GM10266 (cell line): Measurements from ENCODE around the gene AFF1.
A peak's percentile ranks its signal among the peaks of the same experiment; 100 is the strongest.

Source experiments
- DNase-seq: peaks from one replicate; pipeline ENCODE4 v3.0.0; 2012; ENCODE audit errors: extremely low spot score
- CTCF ChIP-seq: IDR thresholded peaks from 2 replicates; pipeline ENCODE4 v1.5.1; 2012; ENCODE audit warnings: mild to moderate bottlenecking, low read depth; ENCODE audit not compliant: control insufficient read depth, insufficient read depth; ENCODE audit errors: missing control alignments

Gene AFF1

GRCh38 chr4:87147116-87147515 is 212.3 kb downstream of the AFF1 start:
- DNase-seq, result no peak
- TF ChIP-seq CTCF, result no peak

- peak; percentile 28 for DNase-seq
- TF ChIP-seq CTCF, result peak; percentile 79
Observed at GRCh38 chr4:87150498-87151261, 215.9 kb downstream of the AFF1 start.

GRCh38 chr4:87151730-87152129 is 216.9 kb downstream of the AFF1 start:
- no peak for DNase-seq
- TF ChIP-seq CTCF, result no peak

GRCh38 chr4:87152310-87153041 is 217.7 kb downstream of the AFF1 start:
- DNase-seq, result no peak
- no peak for TF ChIP-seq CTCF

- DNase-seq, result no peak
- no peak for TF ChIP-seq CTCF
Observed at GRCh38 chr4:87153078-87153870, 218.5 kb downstream of the AFF1 start.

GRCh38 chr4:87165892-87166291 is 231.1 kb downstream of the AFF1 start:
- TF ChIP-seq CTCF, result no peak
- DNase-seq, result no peak

GRCh38 chr4:87166296-87166854 is 231.6 kb downstream of the AFF1 start:
- no peak for DNase-seq
- TF ChIP-seq CTCF, result no peak
